Osteoblast (primary cell): Measurements from ENCODE around the gene CYP2W1. TPM values are rescaled to one million over a fixed set of nuclear protein-coding genes. Genes with fewer than 3 reads are reported as not detected.

Experiments used
- DNase-seq: peaks from one replicate; pipeline ENCODE4 v3.0.0; 2011; ENCODE audit warnings: low spot score, mixed read lengths; ENCODE audit not compliant: insufficient read length; ENCODE audit errors: missing footprints
- H2AFZ ChIP-seq: 2 replicates; pipeline ENCODE4 v1.6.0; 2011; ENCODE audit warnings: mild to moderate bottlenecking, low read length
- H3K27ac ChIP-seq: 2 replicates; pipeline ENCODE4 v1.5.1; 2011; ENCODE audit warnings: mild to moderate bottlenecking, low read depth, low read length, moderate library complexity
- H3K27me3 ChIP-seq: 2 replicates; pipeline ENCODE4 v1.6.0; 2012; ENCODE audit warnings: mild to moderate bottlenecking, control low read depth, inconsistent platforms, low read length, moderate library complexity; ENCODE audit not compliant: insufficient read depth
- H3K36me3 ChIP-seq: 2 replicates; pipeline ENCODE4 v1.5.1; 2011; ENCODE audit warnings: mild to moderate bottlenecking, low read length, control low read depth, moderate library complexity; ENCODE audit not compliant: insufficient read depth
- H3K4me1 ChIP-seq: 2 replicates; pipeline ENCODE4 v1.5.1; 2011; ENCODE audit warnings: mild to moderate bottlenecking, low read length, control low read depth, moderate library complexity; ENCODE audit not compliant: insufficient read depth
- H3K4me2 ChIP-seq: 2 replicates; pipeline ENCODE4 v1.6.0; 2011; ENCODE audit warnings: mild to moderate bottlenecking, low read length; ENCODE audit not compliant: insufficient read depth
- H3K4me3 ChIP-seq: fragments of 200-600 bp; sonication (generic); 3 replicates; pipeline ENCODE4 v1.5.1; 2012; ENCODE audit warnings: mild to moderate bottlenecking, low read length, inconsistent platforms; ENCODE audit not compliant: insufficient read depth
- H3K79me2 ChIP-seq: 2 replicates; pipeline ENCODE4 v1.6.0; 2012; ENCODE audit warnings: mild to moderate bottlenecking, low read length, control low read depth, inconsistent platforms; ENCODE audit not compliant: insufficient read depth
- H3K9me3 ChIP-seq: 2 replicates; pipeline ENCODE4 v1.5.1; 2011; ENCODE audit warnings: low read depth, low read length, control low read depth
- H4K20me1 ChIP-seq: 2 replicates; pipeline ENCODE4 v1.6.0; 2012; ENCODE audit warnings: mild to moderate bottlenecking, low read length, control low read depth; ENCODE audit not compliant: insufficient read depth
- total RNA-seq: library from RNA; depleted of rRNA; stranded (reverse); fragments of >200 nt; gene quantifications from 2 replicates; pipeline ENCODE4 v1.2.3, GENCODE V29; 2012
- TF ChIP-seq, protein P1 (sequence below): IDR thresholded peaks from 2 replicates; pipeline ENCODE4 v1.5.1; 2011; ENCODE audit warnings: mild to moderate bottlenecking, low read depth, low read length, moderate library complexity; ENCODE audit errors: extremely low read depth

CYP2W1 gene
- total RNA-seq, 1 donor, result not detected

DNA sequence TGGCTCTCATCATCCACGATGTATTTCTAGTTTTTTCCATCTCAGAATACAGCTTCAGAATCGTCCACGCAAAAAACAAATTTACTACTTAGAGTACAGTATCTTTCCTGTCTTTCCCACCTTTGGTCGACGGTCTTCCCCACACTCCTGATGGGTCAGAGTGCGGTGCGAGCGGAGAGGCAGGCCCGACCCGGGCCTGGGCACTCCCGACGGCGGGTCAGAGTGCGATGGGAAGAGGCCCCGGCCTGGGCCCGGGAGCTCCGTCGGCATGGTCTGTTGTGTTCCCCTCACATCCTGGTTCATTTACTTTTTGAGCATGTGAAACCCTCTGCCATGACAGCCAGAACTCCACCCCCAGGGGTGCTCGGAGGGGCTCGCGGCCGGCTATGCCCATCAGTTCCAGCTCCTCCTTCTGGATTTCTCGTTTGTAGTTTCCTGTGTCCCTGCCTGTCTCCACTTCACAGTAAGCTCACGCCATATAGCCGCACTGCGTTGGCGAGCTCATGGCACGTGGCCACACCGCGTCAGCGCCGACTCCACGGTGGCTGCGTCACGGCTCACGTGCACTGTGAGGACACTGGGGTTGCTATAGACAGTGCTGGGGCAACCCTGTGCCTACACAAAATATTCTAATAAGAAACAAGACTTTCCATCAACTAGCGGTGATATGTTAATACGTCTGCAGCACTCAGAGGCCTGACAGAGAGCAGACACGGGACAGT, 15.5 kb upstream of the CYP2W1 start:
- Histone ChIP-seq H3K36me3 (peaks cover 47% of the 10 kb centered on the region), H3K27me3 (peaks cover 19% of the 10 kb centered on the region), H4K20me1 (peaks cover 57% of the 10 kb centered on the region), H3K4me2 (no peak overlapping the region), H3K9me3 (no peaks in the 10 kb centered on the region), H3K79me2 (peaks cover 25% of the 10 kb centered on the region), H3K4me1 (peaks cover 5% of the 10 kb centered on the region), H2AFZ (no peak overlapping the region), H3K4me3 (no peak overlapping the region), H3K27ac (no peak overlapping the region)
- TF ChIP-seq, protein P1, sequence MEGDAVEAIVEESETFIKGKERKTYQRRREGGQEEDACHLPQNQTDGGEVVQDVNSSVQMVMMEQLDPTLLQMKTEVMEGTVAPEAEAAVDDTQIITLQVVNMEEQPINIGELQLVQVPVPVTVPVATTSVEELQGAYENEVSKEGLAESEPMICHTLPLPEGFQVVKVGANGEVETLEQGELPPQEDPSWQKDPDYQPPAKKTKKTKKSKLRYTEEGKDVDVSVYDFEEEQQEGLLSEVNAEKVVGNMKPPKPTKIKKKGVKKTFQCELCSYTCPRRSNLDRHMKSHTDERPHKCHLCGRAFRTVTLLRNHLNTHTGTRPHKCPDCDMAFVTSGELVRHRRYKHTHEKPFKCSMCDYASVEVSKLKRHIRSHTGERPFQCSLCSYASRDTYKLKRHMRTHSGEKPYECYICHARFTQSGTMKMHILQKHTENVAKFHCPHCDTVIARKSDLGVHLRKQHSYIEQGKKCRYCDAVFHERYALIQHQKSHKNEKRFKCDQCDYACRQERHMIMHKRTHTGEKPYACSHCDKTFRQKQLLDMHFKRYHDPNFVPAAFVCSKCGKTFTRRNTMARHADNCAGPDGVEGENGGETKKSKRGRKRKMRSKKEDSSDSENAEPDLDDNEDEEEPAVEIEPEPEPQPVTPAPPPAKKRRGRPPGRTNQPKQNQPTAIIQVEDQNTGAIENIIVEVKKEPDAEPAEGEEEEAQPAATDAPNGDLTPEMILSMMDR, result no peak
- DNase-seq, result no peak

DNA sequence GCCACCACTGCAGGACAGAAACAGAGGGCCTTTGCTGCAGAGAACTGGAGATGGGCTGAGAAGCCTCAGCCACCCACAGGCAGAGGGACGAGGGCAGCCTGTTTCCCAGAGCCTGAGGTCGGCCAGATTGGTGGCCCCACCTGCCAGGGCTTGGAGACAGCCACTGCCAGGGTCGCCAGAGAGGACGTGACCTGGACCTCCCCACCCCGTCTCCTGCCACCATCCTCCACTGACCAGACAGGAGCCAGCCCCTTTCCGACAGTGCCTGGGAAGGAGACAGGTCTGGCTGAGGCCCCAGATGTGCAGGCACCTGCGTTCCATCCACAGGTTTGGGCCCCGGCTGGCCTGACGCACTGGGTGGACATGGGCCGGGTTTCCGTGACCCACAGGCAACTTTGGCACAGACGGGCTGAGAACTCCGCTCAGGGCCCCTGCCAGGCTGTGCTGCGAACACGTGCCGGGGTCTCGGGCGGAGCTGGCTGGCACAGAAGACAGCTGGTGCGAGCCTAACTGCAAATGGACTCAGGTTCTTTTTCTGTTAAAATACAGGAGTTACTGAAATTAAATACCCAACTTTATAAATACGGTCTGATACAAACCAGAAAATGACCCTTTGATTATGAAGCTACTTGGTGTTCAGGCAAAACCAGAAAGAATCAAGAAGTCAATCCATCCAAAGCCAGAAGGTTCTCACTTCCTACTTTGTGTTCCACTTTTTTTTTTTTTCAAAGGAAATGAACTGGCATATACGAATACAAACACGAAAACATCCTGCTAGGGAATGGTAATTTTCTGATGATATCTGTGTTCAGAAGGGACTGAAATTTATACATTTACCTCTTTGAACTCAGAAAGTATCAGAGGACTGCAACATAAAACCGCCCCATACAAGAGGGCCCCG, 14.5 kb upstream of the CYP2W1 start:
- peaks cover 34% of the 10 kb centered on the region for H3K79me2 ChIP-seq
- no peak overlapping the region for H3K4me3 ChIP-seq
- TF ChIP-seq, protein P1, result no peak
- no peak overlapping the region for H3K4me2 ChIP-seq
- no peak overlapping the region for H3K27ac ChIP-seq
- peaks cover 18% of the 10 kb centered on the region for H3K27me3 ChIP-seq
- H3K4me1 ChIP-seq, result peaks cover 12% of the 10 kb centered on the region
- no peak for DNase-seq
- no peaks in the 10 kb centered on the region for H3K9me3 ChIP-seq
- H2AFZ ChIP-seq, result no peak overlapping the region
- H3K36me3 ChIP-seq, result peaks cover 56% of the 10 kb centered on the region
- H4K20me1 ChIP-seq, result peaks cover 66% of the 10 kb centered on the region

DNA sequence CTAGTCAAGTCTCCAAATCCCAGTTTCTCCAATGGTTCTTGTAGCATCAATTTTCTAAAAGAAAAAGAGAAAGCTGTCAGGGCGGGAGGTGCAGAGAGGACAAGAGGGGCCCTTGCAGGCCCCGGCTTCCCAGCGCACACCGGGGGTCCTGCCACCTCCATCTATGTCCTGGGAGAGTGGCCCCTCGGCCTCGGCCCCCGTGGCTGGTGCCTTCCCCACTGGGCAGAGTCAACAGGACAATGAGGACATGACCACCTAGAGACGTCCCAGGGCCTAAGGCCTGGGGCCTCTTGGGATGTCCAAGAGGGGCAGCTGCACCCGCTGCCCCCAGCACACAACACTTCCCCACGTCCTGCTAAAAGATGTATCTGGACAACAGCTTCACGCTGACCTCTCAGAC, 13.6 kb upstream of the CYP2W1 start:
- no peak overlapping the region for H2AFZ ChIP-seq
- peaks cover 57% of the 10 kb centered on the region for H3K36me3 ChIP-seq
- no peaks in the 10 kb centered on the region for H3K9me3 ChIP-seq
- H3K4me2 ChIP-seq, result no peak overlapping the region
- H3K27ac ChIP-seq, result no peak overlapping the region
- peaks cover 73% of the 10 kb centered on the region for H4K20me1 ChIP-seq
- no peak overlapping the region for H3K4me3 ChIP-seq
- peaks cover 9% of the 10 kb centered on the region for H3K27me3 ChIP-seq
- DNase-seq, result no peak
- H3K4me1 ChIP-seq, result peaks cover 19% of the 10 kb centered on the region
- peaks cover 41% of the 10 kb centered on the region for H3K79me2 ChIP-seq
- TF ChIP-seq, protein P1, result no peak

DNA sequence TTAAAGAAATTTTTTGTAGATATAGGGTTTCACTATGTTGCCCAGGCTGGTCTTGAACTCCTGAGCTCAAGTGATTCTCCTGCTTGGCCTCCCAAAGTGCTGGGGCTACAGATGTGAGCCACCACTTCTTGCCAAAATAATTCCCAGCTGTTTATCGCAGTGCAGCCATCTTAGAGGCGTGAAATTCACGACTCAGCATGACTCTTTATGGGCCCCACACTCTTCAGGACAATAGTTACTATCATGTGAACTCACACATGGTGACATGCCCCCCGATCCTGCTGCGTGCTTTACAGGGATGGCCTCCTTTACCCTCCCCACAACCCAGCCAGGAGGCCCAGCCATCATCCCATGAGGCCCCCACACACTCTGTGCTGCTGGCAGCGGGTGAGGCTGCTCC, 12.2 kb upstream of the CYP2W1 start:
- H3K4me2 ChIP-seq, result no peak overlapping the region
- peaks cover 72% of the 10 kb centered on the region for H4K20me1 ChIP-seq
- H3K27ac ChIP-seq, result no peak overlapping the region
- peaks cover 50% of the 10 kb centered on the region for H3K79me2 ChIP-seq
- no peak for DNase-seq
- no peak overlapping the region for H2AFZ ChIP-seq
- H3K36me3 ChIP-seq, result peaks cover 57% of the 10 kb centered on the region
- no peak overlapping the region for H3K4me3 ChIP-seq
- H3K4me1 ChIP-seq, result peaks cover 16% of the 10 kb centered on the region
- TF ChIP-seq, protein P1, result no peak
- H3K27me3 ChIP-seq, result no peaks in the 10 kb centered on the region
- no peaks in the 10 kb centered on the region for H3K9me3 ChIP-seq
